ENCODE data around the gene SHISA5.

Gene SHISA5

GRCh38 chr3:48429317-48429959 is 74.5 kb downstream of the SHISA5 start:
- TF ChIP-seq CTCF (IDR thresholded peaks at IDR 0.05): no peak

- TF ChIP-seq CTCF (IDR thresholded peaks at IDR 0.05): no peak
Measured at GRCh38 chr3:48428572-48429316, 75.2 kb downstream of the SHISA5 start.

- no peak for TF ChIP-seq CTCF (IDR thresholded peaks at IDR 0.05)
Measured at GRCh38 chr3:48428088-48428571, 75.8 kb downstream of the SHISA5 start.

- TF ChIP-seq CTCF (IDR thresholded peaks at IDR 0.05): no peak
Measured at GRCh38 chr3:48427630-48427962, 76.4 kb downstream of the SHISA5 start.

GRCh38 chr3:48426944-48427629 is 76.9 kb downstream of the SHISA5 start:
- TF ChIP-seq CTCF (IDR thresholded peaks at IDR 0.05): no peak

DNA sequence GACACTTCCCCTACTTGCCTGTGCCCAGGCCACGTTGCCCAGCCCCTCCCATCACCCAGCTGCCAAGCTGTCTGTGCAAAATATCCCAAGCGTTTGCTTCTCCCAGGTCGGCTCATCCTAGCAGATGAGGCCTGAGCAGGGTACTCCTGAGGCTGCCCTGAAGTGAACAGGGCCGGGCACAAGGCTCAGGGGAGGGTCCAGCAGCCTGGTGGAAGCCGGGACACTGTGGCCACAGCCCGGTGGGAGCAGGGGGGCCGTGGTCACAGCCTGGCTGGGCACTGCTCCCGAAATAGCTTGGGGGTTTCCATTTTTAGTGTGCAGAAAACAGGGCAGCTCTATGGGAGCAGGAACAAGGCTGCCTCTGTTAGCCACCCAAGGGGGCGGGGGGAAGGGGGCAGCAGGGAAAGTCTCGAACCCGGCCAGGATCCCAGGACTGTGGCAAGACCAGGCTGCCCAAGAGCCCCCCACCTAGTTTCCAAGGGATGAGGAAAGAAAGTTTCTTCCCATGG is 77.5 kb downstream of the SHISA5 start:
- TF ChIP-seq CTCF (IDR thresholded peaks at IDR 0.05): no peak

GRCh38 chr3:48425281-48425812 is 78.6 kb downstream of the SHISA5 start:
- no peak for TF ChIP-seq CTCF (IDR thresholded peaks at IDR 0.05)

Measured in LNCAP (cell line).